Smooth muscle cell (in vitro differentiated cells): Measurements from ENCODE around the gene IL3. TPM values are rescaled to one million over a fixed set of nuclear protein-coding genes. Genes with fewer than 3 reads are reported as not detected.

Experiments used
- DNase-seq: peaks from one replicate; lab custom pipeline; 2025; ENCODE audit not compliant: unreplicated experiment; lab: John Stamatoyannopoulos, UW
- H2AFZ ChIP-seq: fragments of 200-600 bp; sonication (generic); 2 replicates; pipeline ENCODE4 v1.6.0; 2016; ENCODE audit warnings: antibody characterized with exemption, low read depth, mild to moderate bottlenecking
- H3F3A ChIP-seq: fragments of 200-600 bp; sonication (generic); 2 replicates; pipeline ENCODE4 v1.6.0; 2017; ENCODE audit warnings: antibody characterized with exemption, low read depth
- H3K27ac ChIP-seq: fragments of 200-600 bp; sonication (generic); 2 replicates; pipeline ENCODE4 v1.5.1; 2016; ENCODE audit warnings: low read depth, mild to moderate bottlenecking
- H3K27me3 ChIP-seq: fragments of 200-600 bp; sonication (generic); 2 replicates; pipeline ENCODE4 v1.6.1; 2016; ENCODE audit warnings: low read depth, mild to moderate bottlenecking
- H3K36me3 ChIP-seq: fragments of 200-600 bp; sonication (generic); 2 replicates; pipeline ENCODE4 v1.5.1; 2016; ENCODE audit warnings: low read depth
- H3K4me1 ChIP-seq: fragments of 200-600 bp; sonication (generic); 2 replicates; pipeline ENCODE4 v1.5.1; 2016; ENCODE audit warnings: low read depth
- H3K4me2 ChIP-seq: fragments of 200-600 bp; sonication (generic); 2 replicates; pipeline ENCODE4 v1.6.0; 2016; ENCODE audit warnings: mild to moderate bottlenecking
- H3K4me3 ChIP-seq: fragments of 200-600 bp; sonication (generic); 2 replicates; pipeline ENCODE4 v1.5.1; 2016; ENCODE audit warnings: mild to moderate bottlenecking
- H3K79me2 ChIP-seq: fragments of 200-600 bp; sonication (generic); 2 replicates; pipeline ENCODE4 v1.6.0; 2016; ENCODE audit warnings: low read depth, mild to moderate bottlenecking
- H3K9ac ChIP-seq: fragments of 200-600 bp; sonication (generic); 2 replicates; pipeline ENCODE4 v1.6.0; 2016; ENCODE audit warnings: low read depth
- H3K9me3 ChIP-seq: fragments of 200-600 bp; sonication (generic); replicated peaks from 2 replicates; pipeline ENCODE4 v1.5.1; 2016; ENCODE audit warnings: low read depth
- H4K20me1 ChIP-seq: fragments of 200-600 bp; sonication (generic); 2 replicates; pipeline ENCODE4 v1.6.0; 2016; ENCODE audit warnings: low read depth
- CTCF ChIP-seq: fragments of 200-600 bp; sonication (generic); IDR thresholded peaks from 2 replicates; pipeline ENCODE4 v1.5.1; 2017; ENCODE audit warnings: borderline replicate concordance, mild to moderate bottlenecking, antibody characterized with exemption; ENCODE audit not compliant: insufficient read depth, poor library complexity, severe bottlenecking
- WGBS: methylation state at CpG from one replicate; pipeline ENCODE4 v1.1.7; 2016; ENCODE audit warnings: low lambda C conversion rate; 5-methylcytosine and 5-hydroxymethylcytosine counted together
- polyA plus RNA-seq: library from polyadenylated mRNA; unstranded; fragments of >200 nt; fragmentation: Nextera tagmentation; extraction: Ambion mirVana; gene quantifications from 2 replicates; pipeline ENCODE4 v1.2.1, GENCODE V29; 2016
- total RNA-seq: library from RNA; depleted of rRNA; stranded (reverse); fragments of >200 nt; gene quantifications from 2 replicates; pipeline ENCODE4 v1.2.3, GENCODE V29; 2014

Gene IL3
- total and polyA plus RNA-seq, 2 experiments from 2014 or later: not detected

DNA sequence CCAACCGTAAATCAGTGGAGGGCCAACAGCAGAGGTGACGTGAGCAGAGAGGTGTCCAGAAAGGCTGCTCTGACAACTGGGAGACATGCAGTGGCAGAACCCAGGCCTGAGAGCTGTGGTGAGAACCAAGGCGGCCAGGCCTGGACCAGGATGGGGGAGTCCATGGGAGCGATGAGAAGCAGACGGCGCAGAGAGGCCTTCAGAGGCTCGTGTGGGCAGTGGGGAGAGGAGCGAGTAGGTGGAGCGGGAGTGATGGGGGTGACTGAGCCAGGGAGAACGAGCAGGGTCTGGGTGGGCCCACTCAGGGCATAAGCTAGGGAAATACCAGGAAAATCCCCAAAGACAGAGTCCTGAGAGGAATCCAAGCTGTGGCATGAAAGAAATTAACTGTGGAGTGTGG lies 7.9 kb upstream of the IL3 start:
- Histone ChIP-seq H3K9ac (no peak overlapping the region), H2AFZ (no peak overlapping the region), H4K20me1 (no peaks in the 10 kb centered on the region), H3K79me2 (no peaks in the 10 kb centered on the region), H3K4me3 (no peak overlapping the region), H3K4me2 (no peak overlapping the region), H3K27ac (no peak overlapping the region), H3K4me1 (no peaks in the 10 kb centered on the region), H3K27me3 (no peaks in the 10 kb centered on the region), H3K36me3 (no peaks in the 10 kb centered on the region), H3K9me3 (no peaks in the 10 kb centered on the region), H3F3A (no peaks in the 10 kb centered on the region)
- TF ChIP-seq CTCF: no peak
- WGBS: 77% methylated on average over 10 of the region's 10 CpGs
- no peak for DNase-seq

GRCh38 chr5:132053483-132053882 lies 7.0 kb upstream of the IL3 start:
- WGBS: 85% methylated on average over 4 of the region's 4 CpGs
- Histone ChIP-seq H3K4me1 (no peaks in the 10 kb centered on the region), H3K79me2 (no peaks in the 10 kb centered on the region)

GRCh38 chr5:132054031-132054696 lies 6.3 kb upstream of the IL3 start:
- no peaks in the 10 kb centered on the region for H3K27me3 ChIP-seq
- H3K27ac ChIP-seq: no peak overlapping the region
- no peaks in the 10 kb centered on the region for H4K20me1 ChIP-seq
- no peak overlapping the region for H3K4me3 ChIP-seq
- H3K36me3 ChIP-seq: no peaks in the 10 kb centered on the region
- H3K9ac ChIP-seq: no peak overlapping the region
- no peaks in the 10 kb centered on the region for H3F3A ChIP-seq
- H3K79me2 ChIP-seq: no peaks in the 10 kb centered on the region
- H2AFZ ChIP-seq: no peak overlapping the region
- no peak overlapping the region for H3K4me2 ChIP-seq
- TF ChIP-seq CTCF: no peak
- DNase-seq: no peak
- no peaks in the 10 kb centered on the region for H3K9me3 ChIP-seq
- H3K4me1 ChIP-seq: no peaks in the 10 kb centered on the region
- 95% methylated on average over 10 of the region's 10 CpGs for WGBS

More at GRCh38 chr5:132053483-132053882, 7.0 kb upstream of the IL3 start:
- Histone ChIP-seq H4K20me1 (no peaks in the 10 kb centered on the region), H3K9me3 (no peaks in the 10 kb centered on the region), H3K36me3 (no peaks in the 10 kb centered on the region), H3K4me3 (no peak overlapping the region), H3F3A (no peaks in the 10 kb centered on the region), H3K27ac (no peak overlapping the region), H3K27me3 (no peaks in the 10 kb centered on the region), H3K9ac (no peak overlapping the region), H3K4me2 (no peak overlapping the region), H2AFZ (no peak overlapping the region)
- no peak for DNase-seq
- TF ChIP-seq CTCF: no peak
